HEK293 (cell line): Measurements from ENCODE around the gene AGO4.

Experiments
- FEZF1 ChIP-seq: fragments of 450-650 bp; formaldehyde crosslinking; IDR thresholded peaks from 2 replicates; pipeline ENCODE4 v1.5.1; 2016; ENCODE audit warnings: missing biosample characterization, missing genetic modification characterization
- KLF1 ChIP-seq: fragments of 450-650 bp; formaldehyde crosslinking; IDR thresholded peaks from 2 replicates; pipeline ENCODE4 v1.5.1; 2016; ENCODE audit warnings: missing biosample characterization, missing genetic modification characterization
- KLF8 ChIP-seq: fragments of 450-650 bp; formaldehyde crosslinking; IDR thresholded peaks from 2 replicates; pipeline ENCODE4 v1.5.1; 2016; ENCODE audit warnings: missing biosample characterization, missing genetic modification characterization
- KLF9 ChIP-seq: fragments of 450-650 bp; formaldehyde crosslinking; IDR thresholded peaks from 2 replicates; pipeline ENCODE4 v1.5.1; 2016; ENCODE audit warnings: missing biosample characterization, missing genetic modification characterization, low read depth
- PATZ1 ChIP-seq: fragments of 450-650 bp; formaldehyde crosslinking; IDR thresholded peaks from 2 replicates; pipeline ENCODE4 v1.5.1; 2016; ENCODE audit warnings: missing biosample characterization, missing genetic modification characterization
- SP2 ChIP-seq: fragments of 450-650 bp; formaldehyde crosslinking; IDR thresholded peaks from 2 replicates; pipeline ENCODE4 v1.5.1; 2016; ENCODE audit warnings: missing biosample characterization, missing genetic modification characterization
- WT1 ChIP-seq: fragments of 450-650 bp; formaldehyde crosslinking; IDR thresholded peaks from 2 replicates; pipeline ENCODE4 v1.5.1; 2016; ENCODE audit warnings: missing biosample characterization, missing genetic modification characterization
- ZBTB7A ChIP-seq: fragments of 450-650 bp; formaldehyde crosslinking; IDR thresholded peaks from 2 replicates; pipeline ENCODE4 v1.5.1; 2016; ENCODE audit warnings: low read depth, missing biosample characterization, missing genetic modification characterization
- ZBTB8A ChIP-seq: fragments of 450-650 bp; formaldehyde crosslinking; IDR thresholded peaks from 2 replicates; pipeline ENCODE4 v1.5.1; 2016; ENCODE audit warnings: missing biosample characterization, missing genetic modification characterization
- ZEB2 ChIP-seq: fragments of 450-650 bp; formaldehyde crosslinking; IDR thresholded peaks from 2 replicates; pipeline ENCODE4 v1.5.1; 2016; ENCODE audit warnings: missing biosample characterization, missing genetic modification characterization
- ZFP37 ChIP-seq: fragments of 450-650 bp; formaldehyde crosslinking; IDR thresholded peaks from 2 replicates; pipeline ENCODE4 v1.5.1; 2016; ENCODE audit warnings: missing biosample characterization, missing genetic modification characterization
- ZIC2 ChIP-seq: fragments of 450-650 bp; formaldehyde crosslinking; IDR thresholded peaks from 2 replicates; pipeline ENCODE4 v1.5.1; 2016; ENCODE audit warnings: missing biosample characterization, missing genetic modification characterization
- ZNF174 ChIP-seq: fragments of 450-650 bp; formaldehyde crosslinking; IDR thresholded peaks from 2 replicates; pipeline ENCODE4 v1.5.0; 2017; ENCODE audit warnings: missing biosample characterization, mild to moderate bottlenecking, missing genetic modification characterization
- ZNF341 ChIP-seq: fragments of 450-650 bp; formaldehyde crosslinking; IDR thresholded peaks from 2 replicates; pipeline ENCODE4; 2016; ENCODE audit warnings: low read depth, missing biosample characterization, missing genetic modification characterization
- ZNF423 ChIP-seq: fragments of 450-650 bp; formaldehyde crosslinking; IDR thresholded peaks from 2 replicates; pipeline ENCODE4 v1.5.1; 2016; ENCODE audit warnings: missing biosample characterization, missing genetic modification characterization
- TF ChIP-seq, protein P1 (sequence below): fragments of 450-650 bp; formaldehyde crosslinking; IDR thresholded peaks from 2 replicates; pipeline ENCODE4; 2016; ENCODE audit warnings: missing biosample characterization, missing genetic modification characterization
- TF ChIP-seq, protein P2 (sequence below): fragments of 450-650 bp; formaldehyde crosslinking; IDR thresholded peaks from 2 replicates; pipeline ENCODE4 v1.5.1; 2016; ENCODE audit warnings: missing biosample characterization, missing genetic modification characterization
- TF ChIP-seq, protein P3 (sequence below): fragments of 450-650 bp; formaldehyde crosslinking; IDR thresholded peaks from 2 replicates; pipeline ENCODE4 v1.5.1; 2016; ENCODE audit warnings: missing biosample characterization, missing genetic modification characterization, borderline replicate concordance
- TF ChIP-seq, protein P4 (sequence below): fragments of 450-650 bp; formaldehyde crosslinking; IDR thresholded peaks from 2 replicates; pipeline ENCODE4 v1.5.1; 2017; ENCODE audit warnings: missing biosample characterization, missing genetic modification characterization

Gene AGO4

DNA sequence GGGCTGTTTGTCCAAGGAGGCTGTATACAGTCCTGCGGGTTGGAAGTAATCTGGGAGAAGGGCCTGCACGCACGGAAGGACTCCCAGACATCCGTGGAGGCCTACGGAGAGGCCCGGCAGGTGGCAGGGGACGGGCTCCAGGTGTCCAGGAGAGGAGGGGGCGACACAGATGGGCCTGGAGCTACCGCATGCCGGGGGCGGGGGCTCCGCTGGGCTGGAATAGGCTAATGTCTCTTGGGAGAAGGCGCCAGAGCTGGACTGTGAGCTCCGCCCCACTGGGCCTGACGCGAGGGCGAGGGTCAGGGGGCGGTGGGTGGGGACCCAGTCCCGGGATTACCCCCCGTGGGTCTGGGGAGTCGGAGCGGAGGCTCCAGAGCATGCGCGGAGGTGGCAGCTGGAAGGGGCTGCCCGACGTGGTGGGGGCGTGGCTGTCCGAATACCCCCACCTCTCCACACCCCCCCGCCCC, 75.9 kb downstream of the AGO4 start (continued):
- TF ChIP-seq ZBTB8A (peak; percentile 90), ZNF423 (peak; percentile 86), PATZ1 (tag by site-specific recombination) (peak; percentile 95), SP2 (peak; percentile 79), KLF9 (tag by site-specific recombination) (peak; percentile 97), ZNF174 (no peak), ZBTB7A (peak; percentile 77; the same call in 1 of the 2 replicates), ZFP37 (0 out of 2 replicates have a peak, but pooled peaks have one; percentile 28), ZNF341 (tag by site-specific recombination) (peak; percentile 63), ZIC2 (peak; percentile 84), FEZF1 (tag by site-specific recombination) (no peak), KLF8 (tag by site-specific recombination) (peak; percentile 87), ZEB2 (tag by site-specific recombination) (no peak; the same call in 1 of the 2 replicates), WT1 (tag by site-specific recombination) (no peak), KLF1 (tag by site-specific recombination) (peak; percentile 93)
- TF ChIP-seq, protein P1, sequence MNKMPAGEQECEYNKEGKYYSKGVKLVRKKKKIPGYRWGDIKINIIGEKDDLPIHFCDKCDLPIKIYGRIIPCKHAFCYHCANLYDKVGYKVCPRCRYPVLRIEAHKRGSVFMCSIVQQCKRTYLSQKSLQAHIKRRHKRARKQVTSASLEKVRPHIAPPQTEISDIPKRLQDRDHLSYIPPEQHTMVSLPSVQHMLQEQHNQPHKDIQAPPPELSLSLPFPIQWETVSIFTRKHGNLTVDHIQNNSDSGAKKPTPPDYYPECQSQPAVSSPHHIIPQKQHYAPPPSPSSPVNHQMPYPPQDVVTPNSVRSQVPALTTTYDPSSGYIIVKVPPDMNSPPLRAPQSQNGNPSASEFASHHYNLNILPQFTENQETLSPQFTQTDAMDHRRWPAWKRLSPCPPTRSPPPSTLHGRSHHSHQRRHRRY (tag by site-specific recombination): no peak
- TF ChIP-seq, protein P2, sequence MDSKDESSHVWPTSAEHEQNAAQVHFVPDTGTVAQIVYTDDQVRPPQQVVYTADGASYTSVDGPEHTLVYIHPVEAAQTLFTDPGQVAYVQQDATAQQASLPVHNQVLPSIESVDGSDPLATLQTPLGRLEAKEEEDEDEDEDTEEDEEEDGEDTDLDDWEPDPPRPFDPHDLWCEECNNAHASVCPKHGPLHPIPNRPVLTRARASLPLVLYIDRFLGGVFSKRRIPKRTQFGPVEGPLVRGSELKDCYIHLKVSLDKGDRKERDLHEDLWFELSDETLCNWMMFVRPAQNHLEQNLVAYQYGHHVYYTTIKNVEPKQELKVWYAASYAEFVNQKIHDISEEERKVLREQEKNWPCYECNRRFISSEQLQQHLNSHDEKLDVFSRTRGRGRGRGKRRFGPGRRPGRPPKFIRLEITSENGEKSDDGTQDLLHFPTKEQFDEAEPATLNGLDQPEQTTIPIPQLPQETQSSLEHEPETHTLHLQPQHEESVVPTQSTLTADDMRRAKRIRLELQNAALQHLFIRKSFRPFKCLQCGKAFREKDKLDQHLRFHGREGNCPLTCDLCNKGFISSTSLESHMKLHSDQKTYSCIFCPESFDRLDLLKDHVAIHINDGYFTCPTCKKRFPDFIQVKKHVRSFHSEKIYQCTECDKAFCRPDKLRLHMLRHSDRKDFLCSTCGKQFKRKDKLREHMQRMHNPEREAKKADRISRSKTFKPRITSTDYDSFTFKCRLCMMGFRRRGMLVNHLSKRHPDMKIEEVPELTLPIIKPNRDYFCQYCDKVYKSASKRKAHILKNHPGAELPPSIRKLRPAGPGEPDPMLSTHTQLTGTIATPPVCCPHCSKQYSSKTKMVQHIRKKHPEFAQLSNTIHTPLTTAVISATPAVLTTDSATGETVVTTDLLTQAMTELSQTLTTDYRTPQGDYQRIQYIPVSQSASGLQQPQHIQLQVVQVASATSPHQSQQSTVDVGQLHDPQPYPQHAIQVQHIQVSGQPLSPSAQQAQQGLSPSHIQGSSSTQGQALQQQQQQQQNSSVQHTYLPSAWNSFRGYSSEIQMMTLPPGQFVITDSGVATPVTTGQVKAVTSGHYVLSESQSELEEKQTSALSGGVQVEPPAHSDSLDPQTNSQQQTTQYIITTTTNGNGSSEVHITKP (tag by site-specific recombination): peak; percentile 75
- TF ChIP-seq, protein P3, sequence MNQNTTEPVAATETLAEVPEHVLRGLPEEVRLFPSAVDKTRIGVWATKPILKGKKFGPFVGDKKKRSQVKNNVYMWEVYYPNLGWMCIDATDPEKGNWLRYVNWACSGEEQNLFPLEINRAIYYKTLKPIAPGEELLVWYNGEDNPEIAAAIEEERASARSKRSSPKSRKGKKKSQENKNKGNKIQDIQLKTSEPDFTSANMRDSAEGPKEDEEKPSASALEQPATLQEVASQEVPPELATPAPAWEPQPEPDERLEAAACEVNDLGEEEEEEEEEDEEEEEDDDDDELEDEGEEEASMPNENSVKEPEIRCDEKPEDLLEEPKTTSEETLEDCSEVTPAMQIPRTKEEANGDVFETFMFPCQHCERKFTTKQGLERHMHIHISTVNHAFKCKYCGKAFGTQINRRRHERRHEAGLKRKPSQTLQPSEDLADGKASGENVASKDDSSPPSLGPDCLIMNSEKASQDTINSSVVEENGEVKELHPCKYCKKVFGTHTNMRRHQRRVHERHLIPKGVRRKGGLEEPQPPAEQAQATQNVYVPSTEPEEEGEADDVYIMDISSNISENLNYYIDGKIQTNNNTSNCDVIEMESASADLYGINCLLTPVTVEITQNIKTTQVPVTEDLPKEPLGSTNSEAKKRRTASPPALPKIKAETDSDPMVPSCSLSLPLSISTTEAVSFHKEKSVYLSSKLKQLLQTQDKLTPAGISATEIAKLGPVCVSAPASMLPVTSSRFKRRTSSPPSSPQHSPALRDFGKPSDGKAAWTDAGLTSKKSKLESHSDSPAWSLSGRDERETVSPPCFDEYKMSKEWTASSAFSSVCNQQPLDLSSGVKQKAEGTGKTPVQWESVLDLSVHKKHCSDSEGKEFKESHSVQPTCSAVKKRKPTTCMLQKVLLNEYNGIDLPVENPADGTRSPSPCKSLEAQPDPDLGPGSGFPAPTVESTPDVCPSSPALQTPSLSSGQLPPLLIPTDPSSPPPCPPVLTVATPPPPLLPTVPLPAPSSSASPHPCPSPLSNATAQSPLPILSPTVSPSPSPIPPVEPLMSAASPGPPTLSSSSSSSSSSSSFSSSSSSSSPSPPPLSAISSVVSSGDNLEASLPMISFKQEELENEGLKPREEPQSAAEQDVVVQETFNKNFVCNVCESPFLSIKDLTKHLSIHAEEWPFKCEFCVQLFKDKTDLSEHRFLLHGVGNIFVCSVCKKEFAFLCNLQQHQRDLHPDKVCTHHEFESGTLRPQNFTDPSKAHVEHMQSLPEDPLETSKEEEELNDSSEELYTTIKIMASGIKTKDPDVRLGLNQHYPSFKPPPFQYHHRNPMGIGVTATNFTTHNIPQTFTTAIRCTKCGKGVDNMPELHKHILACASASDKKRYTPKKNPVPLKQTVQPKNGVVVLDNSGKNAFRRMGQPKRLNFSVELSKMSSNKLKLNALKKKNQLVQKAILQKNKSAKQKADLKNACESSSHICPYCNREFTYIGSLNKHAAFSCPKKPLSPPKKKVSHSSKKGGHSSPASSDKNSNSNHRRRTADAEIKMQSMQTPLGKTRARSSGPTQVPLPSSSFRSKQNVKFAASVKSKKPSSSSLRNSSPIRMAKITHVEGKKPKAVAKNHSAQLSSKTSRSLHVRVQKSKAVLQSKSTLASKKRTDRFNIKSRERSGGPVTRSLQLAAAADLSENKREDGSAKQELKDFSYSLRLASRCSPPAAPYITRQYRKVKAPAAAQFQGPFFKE: 0 out of 2 replicates have a peak, but pooled peaks have one; percentile 65
- TF ChIP-seq, protein P4, sequence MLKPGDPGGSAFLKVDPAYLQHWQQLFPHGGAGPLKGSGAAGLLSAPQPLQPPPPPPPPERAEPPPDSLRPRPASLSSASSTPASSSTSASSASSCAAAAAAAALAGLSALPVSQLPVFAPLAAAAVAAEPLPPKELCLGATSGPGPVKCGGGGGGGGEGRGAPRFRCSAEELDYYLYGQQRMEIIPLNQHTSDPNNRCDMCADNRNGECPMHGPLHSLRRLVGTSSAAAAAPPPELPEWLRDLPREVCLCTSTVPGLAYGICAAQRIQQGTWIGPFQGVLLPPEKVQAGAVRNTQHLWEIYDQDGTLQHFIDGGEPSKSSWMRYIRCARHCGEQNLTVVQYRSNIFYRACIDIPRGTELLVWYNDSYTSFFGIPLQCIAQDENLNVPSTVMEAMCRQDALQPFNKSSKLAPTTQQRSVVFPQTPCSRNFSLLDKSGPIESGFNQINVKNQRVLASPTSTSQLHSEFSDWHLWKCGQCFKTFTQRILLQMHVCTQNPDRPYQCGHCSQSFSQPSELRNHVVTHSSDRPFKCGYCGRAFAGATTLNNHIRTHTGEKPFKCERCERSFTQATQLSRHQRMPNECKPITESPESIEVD: no peak
- TF ChIP-seq, all 188 proteins: peak for 28
